ENCODE results near the gene DPF1.

The DPF1 gene

GRCh38 chr19:38252385-38252784, 28.4 kb upstream of the DPF1 start:
- no peaks in the 10 kb centered on the region for H3K36me3 ChIP-seq (ENCODE audit: control insufficient read depth, insufficient read depth, low read length)
- H4K5ac ChIP-seq (ENCODE audit: low read length): no peak overlapping the region
- H2BK15ac ChIP-seq (replicated peaks; ENCODE audit: low read depth): peak overlapping the region; percentile 14
- WGBS (ENCODE audit: extremely low coverage, insufficient coverage, low lambda C conversion rate): no CpG with 5 or more reads among the region's 5 CpGs
- H4K8ac ChIP-seq (ENCODE audit: low read depth, low read length): no peak overlapping the region
- no peaks in the 10 kb centered on the region for H3K79me2 ChIP-seq (ENCODE audit: control insufficient read depth, insufficient read depth, low read length)
- no peak overlapping the region for H3K18ac ChIP-seq (ENCODE audit: low read length)
- no peak overlapping the region for H3K4me3 ChIP-seq (ENCODE audit: low read length)
- H3K56ac ChIP-seq (ENCODE audit: low read length): no peak overlapping the region
- H3K79me1 ChIP-seq (ENCODE audit: low read length): no peaks in the 10 kb centered on the region
- no peak overlapping the region for H2BK120ac ChIP-seq (ENCODE audit: low read depth, low read length)
- H3K23ac ChIP-seq (ENCODE audit: low read length): no peak overlapping the region
- peak overlapping the region; percentile 12 for H3K9ac ChIP-seq (ENCODE audit: low read length)
- no peak for DNase-seq
- H3K4ac ChIP-seq (ENCODE audit: low read depth, low read length): no peak overlapping the region
- H3K27me3 ChIP-seq (ENCODE audit: insufficient read depth, low read length, poor library complexity): no peaks in the 10 kb centered on the region
- peak overlapping the region; percentile 20 for H2AK5ac ChIP-seq (ENCODE audit: low read length)
- H3K27ac ChIP-seq (ENCODE audit: low read depth, low read length): no peak overlapping the region
- H3K4me2 ChIP-seq (ENCODE audit: low read length): no peak overlapping the region
- H2BK5ac ChIP-seq (ENCODE audit: low read length): no peak overlapping the region
- H3K4me1 ChIP-seq (ENCODE audit: control insufficient read depth, low read depth, low read length): peaks cover 6% of the 10 kb centered on the region

DNA sequence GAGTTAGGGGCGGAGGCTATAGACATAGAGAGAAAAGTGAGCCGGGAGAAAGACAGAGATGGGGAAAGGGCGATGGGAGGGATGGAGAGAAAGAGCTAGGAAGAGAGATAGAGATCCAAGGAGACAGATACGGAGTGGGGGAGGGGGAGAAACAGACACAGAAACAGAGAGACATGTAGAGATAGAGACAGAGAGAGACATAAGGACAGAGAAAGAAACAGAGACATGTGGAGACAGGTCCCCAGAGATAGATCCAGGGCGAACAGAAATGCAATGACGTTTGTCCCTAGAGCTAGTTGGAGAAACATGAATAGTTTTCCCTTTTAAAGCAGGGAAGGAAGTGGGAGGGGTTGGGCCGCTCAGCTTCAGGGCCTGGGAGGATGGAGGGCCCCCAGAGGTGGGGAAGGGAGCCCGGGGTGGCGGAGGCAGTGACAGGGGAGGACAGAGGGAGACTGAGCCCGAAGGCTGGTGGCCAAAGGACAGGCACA, 27.6 kb upstream of the DPF1 start:
- Histone ChIP-seq H3K4me1 (ENCODE audit: control insufficient read depth, low read depth, low read length) (peaks cover 6% of the 10 kb centered on the region), H3K27me3 (ENCODE audit: insufficient read depth, low read length, poor library complexity) (no peaks in the 10 kb centered on the region), H4K5ac (ENCODE audit: low read length) (no peak overlapping the region), H3K23ac (ENCODE audit: low read length) (no peak overlapping the region), H4K8ac (ENCODE audit: low read depth, low read length) (no peak overlapping the region), H3K18ac (ENCODE audit: low read length) (peak overlapping the region; percentile 41), H3K36me3 (ENCODE audit: control insufficient read depth, insufficient read depth, low read length) (no peaks in the 10 kb centered on the region), H3K9ac (ENCODE audit: low read length) (no peak overlapping the region), H2AK5ac (ENCODE audit: low read length) (no peak overlapping the region), H3K4ac (ENCODE audit: low read depth, low read length) (peak overlapping the region; percentile 63), H3K79me2 (ENCODE audit: control insufficient read depth, insufficient read depth, low read length) (no peaks in the 10 kb centered on the region), H3K79me1 (ENCODE audit: low read length) (no peaks in the 10 kb centered on the region), H2BK15ac (replicated peaks; ENCODE audit: low read depth) (no peak overlapping the region), H2BK120ac (ENCODE audit: low read depth, low read length) (peak overlapping the region; percentile 5), H2BK5ac (ENCODE audit: low read length) (no peak overlapping the region), H3K27ac (ENCODE audit: low read depth, low read length) (peak overlapping the region; percentile 4), H3K4me2 (ENCODE audit: low read length) (peak overlapping the region; percentile 7), H3K56ac (ENCODE audit: low read length) (peak overlapping the region; percentile 17), H3K4me3 (ENCODE audit: low read length) (no peak overlapping the region)
- DNase-seq: peak; percentile 57
- WGBS (ENCODE audit: extremely low coverage, insufficient coverage, low lambda C conversion rate): no CpG with 5 or more reads among the region's 10 CpGs

DNA sequence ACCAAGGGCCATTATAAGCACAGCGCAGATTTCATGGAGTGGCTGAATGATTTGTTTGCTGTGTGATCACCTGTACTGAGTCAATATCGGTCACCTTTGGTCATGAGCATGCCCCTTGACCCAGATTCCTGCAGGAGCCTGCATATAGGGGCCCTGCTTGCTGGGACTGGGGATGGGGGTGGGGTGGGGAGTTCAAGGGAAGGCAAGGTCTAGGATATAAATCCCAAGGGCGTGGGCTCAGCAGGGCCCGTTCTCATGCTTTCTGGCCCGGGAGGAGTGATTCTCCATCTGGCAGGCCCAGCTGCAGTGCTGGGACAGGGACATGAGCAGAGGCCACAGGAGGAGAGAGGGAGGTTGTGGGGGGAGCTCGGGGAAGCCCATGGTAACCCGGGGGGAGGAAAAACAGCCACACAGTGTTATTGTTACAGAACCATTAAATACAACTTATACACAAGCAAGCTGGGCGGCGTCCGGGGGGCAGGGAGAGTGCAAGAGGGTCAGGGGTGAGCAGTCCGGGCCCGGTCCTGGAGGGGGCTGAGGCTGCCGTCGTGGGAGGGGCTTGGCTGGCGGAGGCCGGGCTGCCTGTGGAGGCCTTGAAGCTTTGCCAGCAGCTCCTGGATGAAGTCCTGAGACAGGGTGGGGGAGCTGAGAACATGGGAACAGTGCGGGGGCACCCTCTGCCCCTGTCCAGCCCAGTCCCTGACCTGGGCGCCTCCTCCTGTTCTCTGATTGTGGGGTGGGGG, 27.0 kb upstream of the DPF1 start:
- Histone ChIP-seq H2AK5ac (ENCODE audit: low read length) (peak overlapping the region; percentile 78), H3K27me3 (ENCODE audit: insufficient read depth, low read length, poor library complexity) (no peaks in the 10 kb centered on the region), H3K9ac (ENCODE audit: low read length) (peak overlapping the region; percentile 39), H2BK120ac (ENCODE audit: low read depth, low read length) (peak overlapping the region; percentile 16), H4K8ac (ENCODE audit: low read depth, low read length) (no peak overlapping the region), H3K56ac (ENCODE audit: low read length) (peak overlapping the region; percentile 11), H3K4me1 (ENCODE audit: control insufficient read depth, low read depth, low read length) (peaks cover 6% of the 10 kb centered on the region), H3K18ac (ENCODE audit: low read length) (peak overlapping the region; percentile 41), H3K23ac (ENCODE audit: low read length) (no peak overlapping the region), H3K36me3 (ENCODE audit: control insufficient read depth, insufficient read depth, low read length) (no peaks in the 10 kb centered on the region), H3K79me1 (ENCODE audit: low read length) (no peaks in the 10 kb centered on the region), H3K4me3 (ENCODE audit: low read length) (no peak overlapping the region), H3K4me2 (ENCODE audit: low read length) (peak overlapping the region; percentile 7), H2BK15ac (replicated peaks; ENCODE audit: low read depth) (no peak overlapping the region), H3K4ac (ENCODE audit: low read depth, low read length) (peak overlapping the region; percentile 63), H3K27ac (ENCODE audit: low read depth, low read length) (peak overlapping the region; percentile 4), H4K5ac (ENCODE audit: low read length) (no peak overlapping the region), H3K79me2 (ENCODE audit: control insufficient read depth, insufficient read depth, low read length) (no peaks in the 10 kb centered on the region), H2BK5ac (ENCODE audit: low read length) (no peak overlapping the region)
- DNase-seq: no peak
- no CpG with 5 or more reads among the region's 18 CpGs for WGBS (ENCODE audit: extremely low coverage, insufficient coverage, low lambda C conversion rate)

DNA sequence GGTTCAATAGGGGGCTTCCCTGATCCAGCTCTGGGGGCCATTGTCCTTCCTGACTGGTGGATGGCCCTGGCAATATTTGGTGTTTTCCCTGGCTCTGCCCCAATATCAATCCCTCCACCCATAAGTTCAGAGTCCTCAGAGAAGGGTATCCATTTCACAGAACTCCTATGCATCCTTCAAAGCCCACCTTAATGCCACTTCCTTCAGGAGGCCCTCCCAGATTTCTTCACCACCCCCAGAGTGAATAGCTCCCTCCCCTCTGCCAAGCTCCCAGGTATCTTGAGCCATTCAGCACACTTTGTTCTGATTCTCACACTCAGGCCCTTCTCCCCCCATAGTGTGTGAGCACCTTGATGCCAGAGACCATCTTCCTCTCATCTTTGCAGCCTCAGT, 26.4 kb upstream of the DPF1 start:
- H2BK120ac ChIP-seq (ENCODE audit: low read depth, low read length): no peak overlapping the region
- peak overlapping the region; percentile 78 for H2AK5ac ChIP-seq (ENCODE audit: low read length)
- H3K4me1 ChIP-seq (ENCODE audit: control insufficient read depth, low read depth, low read length): peaks cover 6% of the 10 kb centered on the region
- no peak overlapping the region for H3K27ac ChIP-seq (ENCODE audit: low read depth, low read length)
- no peak overlapping the region for H3K18ac ChIP-seq (ENCODE audit: low read length)
- H3K79me2 ChIP-seq (ENCODE audit: control insufficient read depth, insufficient read depth, low read length): no peaks in the 10 kb centered on the region
- H3K56ac ChIP-seq (ENCODE audit: low read length): no peak overlapping the region
- no peak overlapping the region for H4K8ac ChIP-seq (ENCODE audit: low read depth, low read length)
- H3K79me1 ChIP-seq (ENCODE audit: low read length): no peaks in the 10 kb centered on the region
- H3K9ac ChIP-seq (ENCODE audit: low read length): no peak overlapping the region
- no peak overlapping the region for H3K4me3 ChIP-seq (ENCODE audit: low read length)
- no peak overlapping the region for H3K4ac ChIP-seq (ENCODE audit: low read depth, low read length)
- H3K23ac ChIP-seq (ENCODE audit: low read length): no peak overlapping the region
- H2BK15ac ChIP-seq (replicated peaks; ENCODE audit: low read depth): no peak overlapping the region
- H2BK5ac ChIP-seq (ENCODE audit: low read length): no peak overlapping the region
- H3K4me2 ChIP-seq (ENCODE audit: low read length): no peak overlapping the region
- no peak for DNase-seq
- no peak overlapping the region for H4K5ac ChIP-seq (ENCODE audit: low read length)
- no peaks in the 10 kb centered on the region for H3K36me3 ChIP-seq (ENCODE audit: control insufficient read depth, insufficient read depth, low read length)
- no peaks in the 10 kb centered on the region for H3K27me3 ChIP-seq (ENCODE audit: insufficient read depth, low read length, poor library complexity)

GRCh38 chr19:38248421-38248820, 24.4 kb upstream of the DPF1 start:
- no peak for DNase-seq

More at GRCh38 chr19:38248421-38248820, 24.4 kb upstream of the DPF1 start:
- Histone ChIP-seq H3K27ac (ENCODE audit: low read depth, low read length) (no peak overlapping the region), H3K4me3 (ENCODE audit: low read length) (no peak overlapping the region), H2BK120ac (ENCODE audit: low read depth, low read length) (no peak overlapping the region), H3K4ac (ENCODE audit: low read depth, low read length) (no peak overlapping the region), H3K23ac (ENCODE audit: low read length) (no peak overlapping the region), H3K36me3 (ENCODE audit: control insufficient read depth, insufficient read depth, low read length) (no peaks in the 10 kb centered on the region), H2AK5ac (ENCODE audit: low read length) (no peak overlapping the region), H2BK5ac (ENCODE audit: low read length) (no peak overlapping the region), H3K4me2 (ENCODE audit: low read length) (no peak overlapping the region), H3K9ac (ENCODE audit: low read length) (no peak overlapping the region), H3K18ac (ENCODE audit: low read length) (no peak overlapping the region), H3K79me2 (ENCODE audit: control insufficient read depth, insufficient read depth, low read length) (no peaks in the 10 kb centered on the region), H2BK15ac (replicated peaks; ENCODE audit: low read depth) (no peak overlapping the region), H3K56ac (ENCODE audit: low read length) (no peak overlapping the region), H4K8ac (ENCODE audit: low read depth, low read length) (no peak overlapping the region), H4K5ac (ENCODE audit: low read length) (no peak overlapping the region), H3K79me1 (ENCODE audit: low read length) (no peaks in the 10 kb centered on the region), H3K4me1 (ENCODE audit: control insufficient read depth, low read depth, low read length) (peaks cover 6% of the 10 kb centered on the region), H3K27me3 (ENCODE audit: insufficient read depth, low read length, poor library complexity) (no peaks in the 10 kb centered on the region)
- no CpG with 5 or more reads among the region's 7 CpGs for WGBS (ENCODE audit: extremely low coverage, insufficient coverage, low lambda C conversion rate)

All from mesendoderm (in vitro differentiated cells).